GM18505 (cell line): Measurements from ENCODE around the gene ANLN.
"Not testable (repeated sequence)": the region's sequence is repeated elsewhere in the genome, so short reads cannot be mapped to it uniquely, and the experiment has no call there.

Experiments used
- ATAC-seq: cut with Tn5 transposase; IDR thresholded peaks from one replicate; pipeline ENCODE4 v1.9.1; 2021; ENCODE audit not compliant: unreplicated experiment
- POLR2A ChIP-seq: IDR thresholded peaks from 4 replicates; pipeline ENCODE4 v1.6.1; 2011; ENCODE audit warnings: borderline replicate concordance; ENCODE audit not compliant: insufficient read depth, insufficient read length; ENCODE audit errors: extremely low read depth

The ANLN gene

DNA sequence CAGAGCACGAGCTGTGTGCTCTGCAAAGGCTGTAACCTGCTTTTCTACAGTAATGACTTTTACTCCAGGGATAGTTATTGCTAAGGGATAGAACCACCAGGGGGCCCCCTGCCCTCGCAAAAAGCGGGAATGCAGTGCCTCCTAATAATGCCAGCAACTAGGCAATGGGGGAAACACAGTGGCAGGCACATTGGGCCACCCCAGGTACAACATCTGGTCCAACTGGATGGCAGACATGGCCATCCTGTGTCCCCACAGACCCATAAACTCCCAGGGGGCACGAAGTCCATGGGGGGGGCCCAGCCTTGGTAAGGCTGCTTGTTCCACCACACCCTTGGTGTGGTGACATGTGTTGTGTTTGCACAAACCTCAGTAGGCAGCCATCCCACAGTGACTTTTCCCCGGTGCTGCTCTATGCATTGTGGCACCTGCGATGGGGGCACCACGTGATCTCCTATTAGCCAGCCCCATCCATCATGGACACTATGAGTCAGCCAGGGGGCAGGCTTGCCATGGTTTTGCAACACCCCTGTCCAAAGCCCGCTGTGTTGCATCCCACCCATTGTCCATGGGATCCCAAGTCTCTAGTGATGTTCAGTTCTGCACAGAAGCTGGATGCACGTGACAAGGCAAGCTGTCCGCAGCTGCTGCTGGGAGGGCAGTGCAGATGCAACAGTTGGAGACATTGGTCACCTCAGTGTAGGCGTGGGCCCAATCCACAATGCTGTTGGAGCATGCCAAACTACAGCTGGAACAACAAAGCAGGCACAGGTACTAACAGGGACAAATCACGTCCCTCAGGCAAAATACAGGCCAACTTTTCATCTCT is 84.0 kb downstream of the ANLN start:
- ATAC-seq, result no peak
- no peak for TF ChIP-seq POLR2A

DNA sequence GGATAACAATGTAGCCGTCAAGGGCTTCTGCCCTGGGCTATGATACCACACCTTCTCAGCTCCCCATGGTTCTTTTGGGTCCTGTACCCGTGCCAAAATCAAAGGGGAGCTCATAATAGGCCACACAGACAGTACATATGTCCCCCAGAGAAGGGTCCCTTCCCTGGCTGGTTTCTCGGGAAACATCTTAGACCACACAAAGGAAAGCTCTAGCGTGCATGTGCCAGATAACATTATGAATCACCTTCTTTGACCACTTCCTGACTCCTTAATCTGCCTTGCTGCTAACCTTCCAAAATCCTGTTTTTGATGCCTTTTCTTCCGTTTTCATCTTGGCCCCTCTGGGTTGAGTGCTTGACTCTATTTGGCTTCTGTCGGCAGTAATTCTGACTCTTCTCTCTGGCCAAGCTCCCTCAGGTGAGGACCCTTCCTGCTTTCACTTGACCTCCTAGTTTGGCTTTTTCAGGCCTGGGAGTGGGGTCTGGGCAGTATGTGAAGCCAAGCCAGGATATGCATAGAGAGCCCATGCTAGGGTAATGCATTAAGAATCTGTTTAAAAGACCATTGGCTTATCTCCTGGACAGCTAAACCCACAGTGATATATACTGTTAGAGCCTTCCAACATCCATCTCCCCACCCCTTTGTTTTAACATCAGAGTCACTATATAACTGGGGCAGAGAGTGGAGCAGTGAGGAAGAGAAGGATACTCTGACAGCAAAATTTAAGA is 84.8 kb downstream of the ANLN start:
- no peak for ATAC-seq
- TF ChIP-seq POLR2A, result no peak

DNA sequence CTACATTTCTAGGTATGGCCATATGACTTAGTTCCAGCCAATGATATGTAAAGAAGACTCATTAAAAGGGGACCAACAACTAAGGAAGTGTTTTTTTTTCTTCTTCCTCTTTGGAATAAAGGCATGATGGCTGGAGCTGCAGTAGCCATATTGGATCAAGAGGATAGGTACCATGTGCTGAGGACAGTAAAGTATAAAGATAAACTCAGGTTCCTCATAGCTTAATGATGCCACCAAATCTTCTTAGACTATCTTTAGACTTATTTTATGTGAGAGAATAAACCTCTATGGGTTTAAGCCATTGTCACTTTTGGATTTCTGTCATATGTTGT is 85.3 kb downstream of the ANLN start:
- no peak for TF ChIP-seq POLR2A

DNA sequence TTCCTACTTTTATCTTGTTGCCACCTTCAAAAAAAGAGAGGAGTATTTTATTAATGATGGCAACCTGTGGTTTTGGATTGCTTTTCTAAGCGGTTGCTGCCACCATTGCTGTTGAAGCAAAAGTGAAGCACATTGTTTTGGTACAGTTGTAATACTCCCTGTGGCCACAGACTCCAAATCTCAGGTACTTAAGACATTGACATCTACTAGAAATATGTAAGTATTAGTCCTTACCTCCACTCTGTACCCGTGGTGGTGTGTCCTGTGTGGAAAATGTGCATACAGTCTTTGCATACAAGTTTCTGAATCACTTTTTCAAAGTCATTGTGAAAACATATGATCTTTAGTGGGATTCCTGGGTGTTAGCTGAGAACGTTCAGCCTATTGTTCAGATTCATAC is 85.7 kb downstream of the ANLN start:
- TF ChIP-seq POLR2A, result no peak

More for the DNA sequence above, 85.3 kb downstream of the ANLN start:
- no peak for ATAC-seq

DNA sequence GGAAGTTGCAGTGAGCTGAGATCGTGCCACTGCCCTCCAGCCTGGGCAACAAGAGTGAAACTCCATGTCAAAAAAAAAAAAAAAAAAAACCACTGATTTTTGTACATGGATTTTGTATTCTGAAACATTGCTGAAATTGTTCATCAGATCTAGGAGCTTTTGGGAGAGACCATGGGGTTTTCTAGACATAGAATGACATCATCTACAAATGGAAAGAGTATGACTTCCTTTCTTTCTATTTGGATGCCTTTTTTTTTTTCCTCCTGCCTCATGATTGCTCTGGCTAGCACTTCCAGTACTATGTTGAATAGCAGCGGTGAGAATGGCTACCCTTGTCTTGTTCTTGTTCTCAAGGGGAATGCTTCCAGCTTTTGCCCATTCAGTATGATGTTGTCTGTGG is 89.1 kb downstream of the ANLN start:
- no peak for ATAC-seq
- TF ChIP-seq POLR2A, result no peak

More for the DNA sequence above, 85.7 kb downstream of the ANLN start:
- no peak for ATAC-seq

DNA sequence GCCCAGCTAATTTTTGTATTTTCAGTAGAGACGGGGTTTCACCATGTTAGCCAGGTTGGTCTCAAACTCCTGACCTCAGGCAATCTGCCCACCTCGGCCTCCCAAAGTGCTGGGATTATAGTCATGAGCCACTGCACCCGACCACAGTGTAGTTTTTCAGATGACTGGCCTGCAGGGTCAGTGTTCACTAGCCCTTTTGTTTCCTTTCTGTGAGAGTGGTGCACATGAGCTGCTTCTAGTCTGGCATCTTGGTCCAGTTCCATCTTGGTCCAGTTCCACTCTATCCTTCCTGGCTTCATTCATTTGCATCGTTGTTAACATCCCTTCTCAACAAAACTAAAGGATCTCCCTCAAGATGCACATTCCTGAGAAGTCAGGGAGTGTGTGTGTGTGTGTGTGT is 94.2 kb downstream of the ANLN start:
- ATAC-seq, result not testable (repeated sequence)

DNA sequence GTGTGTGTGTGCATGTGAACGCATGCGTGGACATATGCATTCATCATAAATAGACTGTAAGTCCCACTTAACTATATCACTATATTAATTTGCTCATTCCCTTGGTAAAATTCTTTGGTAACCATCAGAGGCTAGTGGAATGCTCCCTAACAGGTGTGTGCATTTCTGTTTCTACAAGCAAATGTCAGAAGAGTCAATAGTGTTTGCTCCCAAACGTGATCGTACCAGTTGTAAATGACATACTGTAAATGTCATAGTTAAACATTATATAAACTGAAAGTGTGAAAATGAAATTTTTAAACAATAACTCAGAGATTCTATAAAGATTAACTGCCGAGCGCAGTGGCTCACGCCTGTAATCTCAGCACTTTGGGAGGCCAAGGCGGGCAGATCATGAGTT is 94.6 kb downstream of the ANLN start:
- ATAC-seq, result no peak
- TF ChIP-seq POLR2A, result no peak

DNA sequence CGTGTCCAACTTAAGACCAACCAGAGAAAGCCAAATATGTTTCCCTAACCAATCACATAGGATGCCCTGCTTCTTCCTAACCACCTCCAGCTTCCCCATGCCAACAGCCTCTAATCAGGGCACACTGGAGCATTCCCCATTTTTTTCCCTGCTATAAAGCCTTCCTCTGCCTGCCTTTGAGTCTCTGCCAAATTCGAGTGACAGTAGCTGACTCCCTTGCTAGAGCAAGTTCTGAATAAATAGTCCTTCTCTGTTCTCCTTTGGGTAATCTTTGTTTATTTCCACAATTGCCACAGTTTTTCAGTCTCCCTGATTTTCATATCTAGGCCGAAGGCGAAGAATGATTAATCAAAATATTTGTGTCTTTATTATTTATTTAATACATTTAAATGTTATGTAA is 96.7 kb downstream of the ANLN start:
- TF ChIP-seq POLR2A, result no peak
- no peak for ATAC-seq

DNA sequence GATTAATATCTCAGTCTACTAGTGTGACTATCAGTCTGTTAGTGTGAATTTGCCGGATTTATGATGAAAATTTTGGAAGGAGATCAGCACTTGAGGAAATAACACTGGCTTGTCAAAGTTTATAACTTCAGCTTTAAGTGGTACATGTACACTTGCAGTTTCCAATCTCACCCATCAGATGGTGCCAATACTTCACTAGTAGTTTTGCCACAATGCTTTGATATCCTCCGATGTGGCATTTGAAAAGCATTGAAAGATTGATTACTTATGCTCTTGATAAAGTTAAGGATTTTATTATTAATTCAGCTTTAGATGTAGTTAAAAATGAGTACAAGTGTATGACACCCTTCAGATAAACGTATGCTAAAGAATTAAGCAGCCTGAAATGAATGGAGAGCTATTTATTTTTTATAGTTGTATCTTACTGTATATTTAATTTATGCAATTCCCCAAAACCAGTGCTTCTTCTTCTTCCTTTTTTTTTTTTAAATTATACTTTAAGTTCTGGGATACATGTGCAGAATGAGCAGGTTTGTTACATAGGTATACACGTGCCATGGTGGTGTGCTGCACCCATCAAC is 98.2 kb downstream of the ANLN start:
- ATAC-seq, result no peak
- TF ChIP-seq POLR2A, result no peak

DNA sequence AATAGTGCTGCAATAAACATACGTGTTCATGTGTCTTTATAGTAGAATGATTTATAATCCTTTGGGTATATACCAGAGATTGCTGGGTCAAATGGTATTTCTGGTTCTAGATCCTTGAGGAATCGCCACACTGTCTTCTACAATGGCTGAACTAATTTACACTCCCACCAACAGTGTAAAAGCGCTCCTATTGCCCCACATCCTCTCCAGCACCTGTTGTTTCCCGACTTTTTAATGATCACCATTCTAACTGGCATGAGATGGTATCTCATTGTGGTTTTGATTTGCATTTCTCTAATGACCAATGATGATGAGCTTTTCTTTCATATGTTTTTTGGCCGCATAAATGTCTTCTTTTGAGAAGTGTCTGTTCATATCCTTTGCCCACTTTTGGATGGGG is 99.0 kb downstream of the ANLN start:
- ATAC-seq, result not testable (repeated sequence)

DNA sequence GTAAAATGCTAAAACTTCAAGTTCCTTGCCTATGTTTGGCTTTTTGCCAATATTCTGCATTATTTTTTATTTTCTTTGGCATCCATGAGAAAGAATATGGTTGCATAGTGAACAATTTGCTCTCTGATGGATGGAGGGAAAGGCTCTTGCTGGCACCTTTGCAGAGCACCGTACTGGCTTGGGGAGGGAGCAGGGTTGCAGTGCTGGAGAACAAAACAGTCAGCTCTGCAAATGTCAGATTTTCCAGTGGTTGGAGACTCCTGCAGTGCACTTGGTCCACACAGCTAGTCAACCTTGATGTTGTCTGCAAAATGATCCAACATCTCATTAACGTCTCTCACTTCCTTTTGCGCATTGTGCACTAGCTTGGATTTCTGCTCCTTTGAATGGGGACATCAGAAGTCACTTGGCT is 100.8 kb downstream of the ANLN start:
- ATAC-seq, result no peak
- no peak for TF ChIP-seq POLR2A

DNA sequence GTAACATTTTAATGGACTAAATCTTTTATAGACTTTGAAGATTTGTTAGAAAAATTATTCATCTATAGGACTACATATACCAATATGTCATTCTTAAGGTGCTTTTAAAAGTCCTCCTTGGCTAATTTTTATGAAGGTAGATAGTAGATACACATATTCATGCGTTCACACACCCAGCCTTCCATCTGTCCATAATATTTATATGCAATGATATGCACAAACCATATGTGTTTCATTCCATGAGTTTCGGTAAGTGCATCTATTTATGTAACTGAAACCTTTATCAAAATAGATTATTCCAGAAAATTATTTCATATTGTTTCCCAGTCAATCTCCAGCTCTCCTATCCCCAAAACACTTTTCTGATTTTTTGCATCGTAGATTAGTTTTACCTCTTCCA is 101.7 kb downstream of the ANLN start:
- no peak for TF ChIP-seq POLR2A
- no peak for ATAC-seq

DNA sequence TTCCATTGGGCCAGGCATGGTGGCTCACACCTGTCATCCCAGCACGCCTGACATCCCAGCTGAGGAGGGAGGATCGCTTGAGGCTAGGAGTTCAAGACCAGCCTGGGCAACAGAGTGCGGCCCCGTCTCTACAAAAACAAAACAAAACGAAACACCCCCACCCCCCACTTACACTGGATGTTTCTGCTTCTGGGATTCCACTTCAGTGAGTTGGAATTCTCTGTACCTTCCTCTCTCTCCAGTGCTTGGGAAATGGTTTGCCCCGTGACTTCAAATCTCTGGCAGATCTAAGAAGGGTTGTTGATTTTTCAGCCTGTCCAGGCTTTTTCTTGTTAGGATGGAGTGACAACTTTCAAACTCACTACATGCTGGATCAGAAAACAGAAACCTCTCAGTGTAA is 106.9 kb downstream of the ANLN start:
- TF ChIP-seq POLR2A, result no peak
- ATAC-seq, result no peak

DNA sequence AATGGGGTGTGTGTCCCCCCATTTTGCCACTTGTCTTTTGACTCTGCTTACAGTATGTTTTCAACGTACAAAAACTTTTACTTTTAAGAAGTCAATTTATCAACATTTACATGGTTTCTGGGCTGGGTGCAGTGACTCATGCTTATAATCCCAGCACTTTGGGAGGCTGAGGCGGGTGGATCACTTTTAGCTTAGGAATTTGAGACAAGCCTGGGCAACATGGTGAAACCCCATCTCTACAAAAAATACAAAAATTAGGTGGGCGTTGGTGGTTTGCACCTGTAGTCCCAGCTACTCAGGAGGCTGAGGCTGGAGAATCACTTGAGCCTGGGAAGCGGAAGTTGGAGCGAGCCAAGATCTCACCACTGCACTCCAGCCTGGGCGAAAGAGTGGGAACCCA is 107.5 kb downstream of the ANLN start:
- ATAC-seq, result not testable (repeated sequence)
